Heart right ventricle (tissue), 16 donors: ENCODE data around the gene FRMD4B. TPM values are rescaled to one million over a fixed set of nuclear protein-coding genes. Genes with fewer than 3 reads are reported as not detected.
A peak's percentile ranks its signal among the peaks of the same experiment; 100 is the strongest.

ENCODE experiments used
- ATAC-seq, 8 donors: fragments of 200-7000 bp; cut with Tn5 transposase; one replicate each; pipeline ENCODE4 v1.9.1; 2020; ENCODE audit warnings: mild to moderate bottlenecking in 8 of 8, moderate library complexity in 8 of 8, moderate number of reproducible peaks in 1 of 8
- DNase-seq, 2 donors: peaks; one replicate each; pipeline ENCODE4 v3.0.0-alpha.2; 2020
- H3K27ac ChIP-seq, 10 donors: fragments of 200-600 bp; sonication (generic) in 2 of 10; one replicate each; pipeline versions ENCODE4 v1.5.0 to v1.8.0; 2020 to 2022; ENCODE audit warnings: mild to moderate bottlenecking in 3 of 10
- H3K27me3 ChIP-seq, 7 donors: fragments of 200-600 bp; one replicate each; pipeline ENCODE4 v1.8.0; 2021 to 2022; ENCODE audit warnings: mild to moderate bottlenecking in 2 of 7
- H3K36me3 ChIP-seq, 9 donors: fragments of 200-600 bp; sonication (generic) in 1 of 9; one replicate each; pipeline versions ENCODE4 v1.5.0 to v1.8.0; 2020 to 2022; ENCODE audit warnings: mild to moderate bottlenecking in 2 of 9
- H3K4me1 ChIP-seq, 9 donors: fragments of 200-600 bp; sonication (generic) in 1 of 9; one replicate each; pipeline versions ENCODE4 v1.5.0 to v1.8.0; 2020 to 2022; ENCODE audit warnings: mild to moderate bottlenecking in 4 of 9
- H3K4me3 ChIP-seq, 10 donors: fragments of 200-600 bp; sonication (generic) in 2 of 10; one replicate each; pipeline versions ENCODE4 v1.5.0 to v1.8.0; 2020 to 2022; ENCODE audit warnings: mild to moderate bottlenecking in 7 of 10, moderate library complexity in 2 of 10
- H3K9me3 ChIP-seq, 11 donors: fragments of 200-600 bp in 10 of 11; sonication (generic) in 2 of 11; one replicate each; pipeline versions ENCODE4 v1.5.0 to v1.8.0; 2013 to 2022; ENCODE audit warnings: mild to moderate bottlenecking in 2 of 11, control low read depth in 1 of 11, moderate library complexity in 1 of 11
- WGBS, 2 donors: extraction: QIAGEN DNeasy Blood & Tissue Kit; methylation state at CpG; one replicate each; pipeline ENCODE4 v1.1.7; 2013; ENCODE audit warnings: inconsistent platforms in 1 of 2; 5-methylcytosine and 5-hydroxymethylcytosine counted together
- intact Hi-C, 10 donors: fragments of 100-400 bp; cut with DNase I; formaldehyde crosslinking; loops; one replicate each; pipeline versions ENCODE4 v1.11.1 to v1.14.2; 2022
- polyA plus RNA-seq, 2 donors: library from polyadenylated mRNA; stranded (reverse); fragments of 200-250 nt; gene quantifications; one replicate each; pipeline ENCODE4 v1.2.3, GENCODE V29; 2013
- total RNA-seq, 10 donors: library from RNA; stranded (reverse); fragmentation: NEBNext Ultra II Directional in 3 of 10; extraction: Animal tissue kit (Norgen Biotek cat#: 25700) in 3 of 10; gene quantifications; one replicate each; pipeline versions ENCODE4 v1.2.1 to v1.2.4, GENCODE V29; 2021 to 2023
- TF ChIP-seq, protein P1 (sequence below), 9 donors: fragments of 200-600 bp; sonication (generic) in 2 of 9; IDR thresholded peaks; one replicate each; pipeline versions ENCODE4 v1.5.0 to v1.8.0; 2021 to 2022; ENCODE audit warnings: antibody characterized with exemption in 9 of 9, mild to moderate bottlenecking in 5 of 9, moderate library complexity in 1 of 9
- donor health status: Arrhythmogenic right ventricular cardiomyopathy.
- donor health status: ischemic (EF 13 %, LVEDD 7.1; RV severe dilation, severe dysfunction).
- donor health status: healthy with polysubstance abuse.
- donor health status: DM: no; HTN: yes; CAD: no.
- donor health status: DM: no; HTN: no; CAD: no.
- donor health status: ischemic (EF 25% LVEDD 6.9; RV normal size, moderate dysfunction).
- donor health status: ischemic (EF 25% LVEDD 5.7; RV mildly dilated, moderate dysfunction).
- donor health status: healthy.
- donor health status: DM: yes; HTN: yes; CAD: no.
- donor health status: Ischemic cardiomyopathy.
- donor health status: ischemic (EF 35%, LVEDD 5.7; RV mildly dilated, moderate dysfunction).
- donor health status: nonischemic (EF 11% LVEDD 7.7; RV severe dilation, severe dysfunction).
- donor health status: DM: yes; HTN: yes; CAD: no.
- donor health status: PGD.
- donor health status: ischemic (EF 29% LVEDD 5.4; RV normal size, mild dysfunction).
- donor health status: nonischemic (EF 23%, LVEDD 6.1; RV moderate dilation, normal function).

The FRMD4B gene
- total and polyA plus RNA-seq, 12 donors: 4.1 to 31.0 (median 16.7) TPM

DNA sequence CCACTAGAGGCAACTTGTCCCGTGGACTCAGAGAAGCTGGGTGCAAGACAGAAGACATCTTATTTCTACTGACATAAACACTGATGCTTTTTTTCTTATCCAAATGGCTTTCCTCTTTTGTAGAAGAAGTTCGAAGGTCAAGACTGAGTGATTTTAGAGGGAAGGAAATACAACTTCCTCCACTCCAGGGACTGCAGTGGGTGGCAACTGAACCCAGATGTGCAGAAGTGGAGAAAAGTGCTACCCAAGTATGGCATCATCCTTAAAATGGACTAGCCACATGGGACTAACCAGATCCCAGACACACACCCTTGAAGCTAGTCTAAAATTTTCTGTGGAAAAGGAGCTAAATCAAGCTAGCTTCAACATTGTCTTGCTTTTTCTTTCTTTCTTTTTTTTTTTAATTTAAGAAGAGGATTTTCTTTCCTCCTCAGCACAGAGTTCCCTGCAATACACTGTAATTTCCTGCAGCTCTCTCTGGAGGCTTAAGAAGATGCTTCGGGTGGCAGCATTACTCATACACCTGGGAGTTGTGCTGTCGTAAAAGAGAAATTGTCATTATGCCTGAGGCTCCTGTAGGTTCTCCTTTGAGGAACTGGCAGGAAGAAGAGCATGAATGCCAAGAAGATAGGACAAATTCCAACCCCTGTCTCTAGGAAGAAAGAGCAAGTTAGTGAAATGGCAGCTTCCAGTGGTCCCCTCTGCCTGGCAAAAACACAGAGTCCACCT, 3.8 kb upstream of the FRMD4B start:
- Histone ChIP-seq H3K9me3 (peaks cover 0 to 7% (median 0%) of the 10 kb centered on the region in 11 donors), H3K4me1 (peaks cover 0 to 49% (median 19%) of the 10 kb centered on the region in 9 donors), H3K36me3 (no peaks in the 10 kb centered on the region), H3K4me3 (no peak overlapping the region), H3K27ac (peak overlapping the region in 3 of 10 donors; percentile 11 to 39 (median 21)), H3K27me3 (peaks cover 0 to 21% (median 0%) of the 10 kb centered on the region in 7 donors)
- ATAC-seq: peak in 3 of 8 donors; percentile 17 to 24 (median 24)
- intact Hi-C loops: loop anchor here in 2 of 10 donors (5.0 kb wide), 2 partner anchors 57 to 67 kb away; no protein-coding TSS in a partner anchor
- 32 to 35% methylated on average over 4 of the region's 4 CpGs for WGBS, 2 donors
- no peak for DNase-seq
- TF ChIP-seq, protein P1, sequence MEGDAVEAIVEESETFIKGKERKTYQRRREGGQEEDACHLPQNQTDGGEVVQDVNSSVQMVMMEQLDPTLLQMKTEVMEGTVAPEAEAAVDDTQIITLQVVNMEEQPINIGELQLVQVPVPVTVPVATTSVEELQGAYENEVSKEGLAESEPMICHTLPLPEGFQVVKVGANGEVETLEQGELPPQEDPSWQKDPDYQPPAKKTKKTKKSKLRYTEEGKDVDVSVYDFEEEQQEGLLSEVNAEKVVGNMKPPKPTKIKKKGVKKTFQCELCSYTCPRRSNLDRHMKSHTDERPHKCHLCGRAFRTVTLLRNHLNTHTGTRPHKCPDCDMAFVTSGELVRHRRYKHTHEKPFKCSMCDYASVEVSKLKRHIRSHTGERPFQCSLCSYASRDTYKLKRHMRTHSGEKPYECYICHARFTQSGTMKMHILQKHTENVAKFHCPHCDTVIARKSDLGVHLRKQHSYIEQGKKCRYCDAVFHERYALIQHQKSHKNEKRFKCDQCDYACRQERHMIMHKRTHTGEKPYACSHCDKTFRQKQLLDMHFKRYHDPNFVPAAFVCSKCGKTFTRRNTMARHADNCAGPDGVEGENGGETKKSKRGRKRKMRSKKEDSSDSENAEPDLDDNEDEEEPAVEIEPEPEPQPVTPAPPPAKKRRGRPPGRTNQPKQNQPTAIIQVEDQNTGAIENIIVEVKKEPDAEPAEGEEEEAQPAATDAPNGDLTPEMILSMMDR (IDR thresholded peaks at IDR 0.05): no peak

DNA sequence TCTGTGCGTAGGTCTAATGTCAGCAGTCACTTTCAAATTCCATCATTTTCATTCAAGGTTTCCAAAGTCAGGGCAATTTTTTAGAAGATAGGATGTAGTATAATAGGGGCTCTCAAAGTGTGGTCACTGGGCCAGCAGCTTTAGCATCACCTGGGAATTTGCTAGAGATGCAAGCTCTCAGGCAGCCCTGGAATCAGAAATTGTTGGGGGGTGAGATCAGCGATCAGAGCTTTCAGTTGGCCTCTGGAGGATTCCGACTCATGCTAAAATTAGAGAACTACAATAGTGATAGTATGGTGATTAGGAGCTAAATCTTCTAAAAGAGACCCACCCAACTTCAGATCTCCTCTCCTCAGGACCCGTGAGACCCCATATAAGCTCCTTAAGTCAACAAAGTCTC, 2.4 kb upstream of the FRMD4B start:
- no peak overlapping the region for H3K4me3 ChIP-seq

DNA sequence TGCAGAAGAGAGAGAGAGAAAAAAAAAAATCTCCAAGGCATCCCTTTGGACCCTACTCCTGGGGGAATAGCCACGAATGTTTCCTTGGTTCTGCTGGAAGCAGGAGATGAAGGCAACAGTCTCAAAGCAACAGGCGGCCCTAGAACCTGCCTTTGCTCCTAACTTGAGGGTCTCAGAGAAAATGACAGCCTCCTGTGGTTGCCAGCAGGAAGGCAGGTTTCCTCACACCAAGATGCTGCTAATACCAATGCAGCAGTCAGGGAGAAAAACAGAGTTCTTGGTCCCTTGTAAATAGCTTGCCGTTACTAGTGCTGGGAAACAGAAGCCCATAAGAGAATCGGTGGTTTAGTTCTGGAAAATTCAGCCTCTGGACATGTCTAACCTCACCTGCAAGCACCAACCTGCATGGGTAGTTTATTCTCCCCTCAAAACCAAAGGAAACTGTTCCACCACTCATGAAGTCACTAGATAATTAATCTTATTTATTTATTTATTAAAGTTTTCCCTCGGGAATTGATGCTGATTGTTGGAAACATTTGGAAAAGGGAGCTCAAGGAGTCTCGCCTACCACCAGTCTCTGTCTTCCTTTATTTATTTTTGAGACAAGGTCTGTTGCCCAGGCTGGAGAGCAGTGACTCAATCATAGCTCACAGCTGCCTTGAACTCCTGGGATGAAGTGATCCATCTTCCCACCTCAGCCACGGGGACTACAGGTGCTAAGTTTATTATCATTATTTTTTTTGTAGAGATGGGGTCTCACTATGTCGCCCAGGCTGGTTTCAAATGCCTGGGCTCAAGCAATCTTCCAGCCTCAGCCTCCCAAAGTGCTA, 883 bp upstream of the FRMD4B start:
- intact Hi-C loops: loop anchor here in 2 of 10 donors (5.0 kb wide), 2 partner anchors 54 to 64 kb away; no protein-coding TSS in a partner anchor
- ATAC-seq: peak in 1 of 8 donors; percentile 5
- Histone ChIP-seq H3K4me1 (peaks cover 0 to 52% (median 25%) of the 10 kb centered on the region in 9 donors), H3K36me3 (no peaks in the 10 kb centered on the region), H3K9me3 (no peaks in the 10 kb centered on the region), H3K4me3 (peak overlapping the region; percentile 47 to 78 (median 65)), H3K27me3 (peaks cover 0 to 28% (median 0%) of the 10 kb centered on the region in 7 donors), H3K27ac (peak overlapping the region in 9 of 10 donors; percentile 68 to 88 (median 80))
- 48 to 53% methylated on average over 8 of the region's 8 CpGs for WGBS, 2 donors
- DNase-seq: no peak
- TF ChIP-seq, protein P1 (IDR thresholded peaks at IDR 0.05): no peak

More for the DNA sequence above, 2.4 kb upstream of the FRMD4B start:
- DNase-seq (no peak), ATAC-seq (no peak)
- H3K27me3 ChIP-seq: peaks cover 0 to 28% (median 0%) of the 10 kb centered on the region in 7 donors
- peaks cover 0 to 57% (median 25%) of the 10 kb centered on the region in 9 donors for H3K4me1 ChIP-seq
- no peaks in the 10 kb centered on the region for H3K9me3 ChIP-seq
- 42 to 54% methylated on average over 4 of the region's 4 CpGs for WGBS, 2 donors
- H3K27ac ChIP-seq: no peak overlapping the region
- no peaks in the 10 kb centered on the region for H3K36me3 ChIP-seq
- TF ChIP-seq, protein P1 (IDR thresholded peaks at IDR 0.05): no peak
- intact Hi-C loops: loop anchor here in 2 of 10 donors (5.0 kb wide), 2 partner anchors 56 to 66 kb away; no protein-coding TSS in a partner anchor
